H7 (cell line): Measurements from ENCODE around the gene LOXL4. TPM values are rescaled to one million over a fixed set of nuclear protein-coding genes. Genes with fewer than 3 reads are reported as not detected.
"Not testable (repeated sequence)": the region's sequence is repeated elsewhere in the genome, so short reads cannot be mapped to it uniquely, and the experiment has no call there.

Experiments used
- DNase-seq: peaks from one replicate; pipeline ENCODE4 v3.0.0; 2012
- H3K27me3 ChIP-seq: 2 replicates; pipeline ENCODE4 v1.6.0; 2011; ENCODE audit warnings: mild to moderate bottlenecking, low read length; ENCODE audit not compliant: control insufficient read depth, insufficient read depth
- H3K36me3 ChIP-seq: replicated peaks from 2 replicates; pipeline ENCODE4 v1.5.1; 2011; ENCODE audit warnings: low read length; ENCODE audit not compliant: control insufficient read depth, insufficient read depth
- H3K4me3 ChIP-seq: 2 replicates; pipeline ENCODE4 v1.5.1; 2011; ENCODE audit warnings: low read depth, mild to moderate bottlenecking, control low read depth, low read length, moderate library complexity; ENCODE audit not compliant: insufficient read depth
- total RNA-seq: library from RNA; depleted of rRNA; stranded (reverse); fragments of >200 nt; shearing (Covaris generic); gene quantifications from 2 replicates; pipeline ENCODE4 v1.2.3, GENCODE V29; 2014

The LOXL4 gene
- total RNA-seq, 1 experiment from 2014 or later, result 1.4 TPM

DNA sequence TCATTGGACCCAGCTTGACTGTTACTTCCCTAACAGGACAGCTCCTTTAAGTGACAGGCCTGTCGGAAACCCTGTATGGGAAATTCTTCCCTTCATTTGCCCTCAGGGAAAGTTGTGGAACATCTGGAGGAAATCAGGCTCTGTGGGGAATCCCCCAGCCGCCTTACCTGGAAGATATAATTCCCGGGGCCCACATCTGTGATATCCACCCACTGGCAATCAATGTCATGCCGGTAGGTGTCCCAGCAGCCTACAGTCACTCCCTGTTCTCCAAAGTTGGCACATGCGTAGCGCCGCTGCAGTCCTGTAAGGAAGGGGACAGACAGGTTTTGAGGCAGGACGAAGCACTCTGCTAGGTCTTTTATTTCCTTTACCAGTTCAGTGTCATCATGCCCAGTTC lies 16.6 kb downstream of the LOXL4 start:
- H3K36me3 ChIP-seq, result peaks cover 4% of the 10 kb centered on the region; the same call in 1 of the 2 replicates
- no peak overlapping the region for H3K4me3 ChIP-seq
- DNase-seq, result peak; percentile 10
- H3K27me3 ChIP-seq, result no peaks in the 10 kb centered on the region

DNA sequence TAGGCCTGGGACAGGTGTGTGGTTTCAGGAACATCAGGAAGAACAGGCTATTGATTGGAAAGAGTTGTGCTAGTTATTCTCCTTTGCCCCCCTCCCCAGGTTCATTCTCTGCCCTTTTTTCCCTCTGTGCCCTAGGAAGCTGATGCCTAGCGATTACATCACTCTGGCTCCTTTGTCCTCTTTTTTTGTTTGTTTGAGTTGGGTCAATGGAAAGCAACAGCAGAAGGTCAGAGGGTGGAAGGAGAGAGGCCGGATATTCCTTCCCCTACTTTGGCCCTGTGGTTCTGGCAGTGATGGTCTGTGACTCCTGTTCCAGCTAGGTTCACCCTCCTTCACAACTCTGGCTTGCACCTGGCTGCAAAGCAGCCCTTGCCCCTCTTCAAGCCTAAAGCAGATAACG lies 18.9 kb downstream of the LOXL4 start:
- H3K27me3 ChIP-seq, result no peaks in the 10 kb centered on the region
- DNase-seq, result peak; percentile 10
- H3K4me3 ChIP-seq, result no peak overlapping the region
- peaks cover 8% of the 10 kb centered on the region; the same call in 1 of the 2 replicates for H3K36me3 ChIP-seq

DNA sequence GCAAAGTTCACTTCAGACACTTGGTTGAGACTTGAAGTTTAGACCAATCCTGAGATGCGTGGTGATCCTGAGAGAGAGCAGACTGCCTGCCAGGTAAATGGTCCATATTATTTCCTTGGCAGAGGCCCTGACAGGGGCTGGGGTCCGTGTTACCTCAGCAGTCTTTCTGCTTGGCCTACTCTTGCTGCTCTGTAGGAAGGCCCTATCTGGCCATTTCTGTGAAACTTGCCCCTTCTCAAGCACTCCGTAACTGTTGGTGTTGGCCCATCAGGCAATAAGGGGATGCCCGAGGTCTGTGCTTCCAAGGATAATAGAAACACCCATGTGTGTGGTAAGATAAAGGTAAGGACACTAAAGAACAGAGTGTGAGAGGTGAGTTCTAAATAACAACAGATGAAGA lies 20.0 kb downstream of the LOXL4 start:
- no peaks in the 10 kb centered on the region for H3K27me3 ChIP-seq
- H3K36me3 ChIP-seq, result peaks cover 10% of the 10 kb centered on the region; the same call in 1 of the 2 replicates
- no peak for DNase-seq
- no peak overlapping the region for H3K4me3 ChIP-seq

- Histone ChIP-seq H3K36me3 (peaks cover 10% of the 10 kb centered on the region; the same call in 1 of the 2 replicates), H3K4me3 (no peak overlapping the region), H3K27me3 (no peaks in the 10 kb centered on the region)
- no peak for DNase-seq
These were observed 20.8 kb downstream of the LOXL4 start for GRCh38 chr10:98246911-98247805.

GRCh38 chr10:98244586-98244985 lies 23.4 kb downstream of the LOXL4 start:
- Histone ChIP-seq H3K4me3 (no peak overlapping the region), H3K36me3 (peaks cover 10% of the 10 kb centered on the region; the same call in 1 of the 2 replicates), H3K27me3 (no peaks in the 10 kb centered on the region)
- no peak for DNase-seq

- Histone ChIP-seq H3K36me3 (peaks cover 10% of the 10 kb centered on the region; the same call in 1 of the 2 replicates), H3K27me3 (no peaks in the 10 kb centered on the region), H3K4me3 (no peak overlapping the region)
- DNase-seq, result no peak
These were observed 23.9 kb downstream of the LOXL4 start for GRCh38 chr10:98244141-98244540.

DNA sequence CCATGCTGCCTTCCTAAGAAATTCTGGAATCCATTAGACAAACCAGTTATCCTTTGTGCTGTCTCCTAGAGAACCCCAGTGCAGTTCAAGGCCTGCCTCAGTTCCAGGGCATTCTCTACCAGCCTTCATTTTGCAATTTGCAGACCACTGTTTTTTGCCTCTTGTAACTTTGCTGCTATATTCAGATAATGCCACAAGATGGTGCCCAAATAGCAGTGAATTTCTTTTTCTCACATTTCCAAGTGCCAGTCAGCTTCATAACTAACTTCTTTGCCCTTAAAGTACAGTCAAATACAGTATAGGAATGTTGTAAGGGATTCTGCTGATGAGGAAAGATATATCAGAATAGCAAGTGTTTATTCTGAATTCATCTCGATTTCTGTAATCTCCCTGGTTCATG lies 25.2 kb downstream of the LOXL4 start:
- peak; percentile 23 for DNase-seq
- Histone ChIP-seq H3K27me3 (no peaks in the 10 kb centered on the region), H3K36me3 (peaks cover 8% of the 10 kb centered on the region; the same call in 1 of the 2 replicates), H3K4me3 (no peak overlapping the region)

DNA sequence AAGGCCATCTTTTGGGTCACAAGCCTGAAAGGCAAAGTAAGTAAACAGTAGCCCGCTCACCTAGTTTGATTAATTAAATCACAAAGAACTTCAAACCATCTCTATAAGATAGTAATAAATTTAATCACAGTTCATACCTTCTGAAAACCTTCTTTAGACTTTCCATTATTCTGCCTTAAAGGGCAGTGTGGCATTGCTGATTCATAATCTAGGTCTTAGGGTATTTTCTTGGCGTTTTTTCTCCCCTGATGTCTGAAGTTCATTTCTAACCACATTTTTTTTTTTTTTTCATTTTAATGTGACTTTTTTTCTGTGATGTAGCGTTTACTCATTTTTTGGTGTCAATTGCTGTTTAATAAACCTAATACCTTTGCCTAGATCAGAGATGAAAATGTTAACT lies 27.5 kb downstream of the LOXL4 start:
- H3K36me3 ChIP-seq, result peaks cover 6% of the 10 kb centered on the region; the same call in 1 of the 2 replicates
- no peak for DNase-seq
- H3K4me3 ChIP-seq, result no peak overlapping the region
- H3K27me3 ChIP-seq, result no peaks in the 10 kb centered on the region

DNA sequence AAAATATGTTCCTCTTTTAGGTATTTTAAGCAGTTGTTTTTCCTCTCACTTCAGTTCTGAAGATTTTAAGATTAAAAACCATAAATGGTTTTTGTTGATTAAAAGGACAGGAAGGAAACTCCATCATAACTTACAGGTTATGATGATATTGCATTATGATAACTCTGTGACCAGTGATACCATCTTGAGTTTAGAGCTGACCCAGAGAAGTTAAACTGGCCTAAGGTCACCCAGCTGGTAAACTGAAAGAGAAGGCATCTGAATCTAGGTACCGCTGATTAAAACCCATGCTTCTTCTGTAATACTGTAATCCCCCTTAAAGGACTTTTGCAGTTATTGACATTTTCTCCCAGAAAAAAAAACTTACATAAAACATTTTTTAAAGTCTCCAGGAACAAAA lies 29.6 kb downstream of the LOXL4 start:
- H3K4me3 ChIP-seq, result no peak overlapping the region
- no peaks in the 10 kb centered on the region for H3K27me3 ChIP-seq
- no peaks in the 10 kb centered on the region for H3K36me3 ChIP-seq
- DNase-seq, result no peak

GRCh38 chr10:98236862-98237261 lies 31.1 kb downstream of the LOXL4 start:
- DNase-seq, result no peak
- no peak overlapping the region for H3K4me3 ChIP-seq
- H3K27me3 ChIP-seq, result no peaks in the 10 kb centered on the region
- H3K36me3 ChIP-seq, result no peaks in the 10 kb centered on the region

- DNase-seq, result no peak
- Histone ChIP-seq H3K4me3 (no peak overlapping the region), H3K36me3 (no peaks in the 10 kb centered on the region), H3K27me3 (no peaks in the 10 kb centered on the region)
These were observed 32.1 kb downstream of the LOXL4 start for GRCh38 chr10:98235846-98236245.

DNA sequence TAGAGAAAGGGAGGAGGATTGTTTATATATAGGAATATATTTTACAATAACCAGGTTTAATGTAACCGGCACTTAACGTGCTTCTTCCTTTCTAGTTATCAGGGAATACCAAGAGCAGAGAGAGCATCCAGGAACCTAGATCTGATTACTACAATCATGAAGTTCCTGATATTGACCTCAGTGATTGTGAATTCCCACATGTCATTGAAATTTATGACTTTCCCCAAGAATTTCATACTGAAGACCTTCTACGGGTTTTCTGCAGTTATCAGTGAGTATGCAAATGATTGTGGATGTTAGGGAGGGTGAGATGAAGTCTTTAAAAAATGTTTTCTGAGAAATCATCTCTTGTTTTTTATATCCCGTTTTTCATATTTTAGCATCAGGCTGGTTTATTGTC lies 36.6 kb downstream of the LOXL4 start:
- no peaks in the 10 kb centered on the region for H3K36me3 ChIP-seq
- no peak overlapping the region for H3K4me3 ChIP-seq
- H3K27me3 ChIP-seq, result no peaks in the 10 kb centered on the region
- DNase-seq, result no peak

DNA sequence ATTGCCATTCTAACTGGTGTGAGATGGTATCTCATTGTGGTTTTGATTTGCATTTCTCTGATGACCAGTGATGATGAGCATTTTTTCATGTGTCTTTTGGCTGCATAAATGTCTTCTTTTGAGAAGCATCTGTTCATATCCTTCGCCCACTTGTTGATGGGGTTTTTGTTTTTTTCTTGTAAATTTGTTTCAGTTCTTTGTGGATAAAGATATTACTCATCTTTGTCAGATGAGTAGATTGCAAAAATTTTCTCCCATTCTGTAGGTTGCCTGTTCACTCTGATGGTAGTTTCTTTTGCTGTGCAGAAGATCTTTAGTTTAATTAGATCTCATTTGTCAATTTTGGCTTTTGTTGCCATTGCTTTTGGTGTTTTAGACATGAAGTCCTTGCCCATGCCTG lies 39.7 kb downstream of the LOXL4 start:
- not testable (repeated sequence) for H3K36me3 ChIP-seq, H3K4me3 ChIP-seq, DNase-seq, H3K27me3 ChIP-seq

- not testable (repeated sequence) for H3K36me3 ChIP-seq, DNase-seq, H3K4me3 ChIP-seq, H3K27me3 ChIP-seq
These were observed 40.3 kb downstream of the LOXL4 start for GRCh38 chr10:98227713-98228112.

- no peak for DNase-seq
- no peaks in the 10 kb centered on the region for H3K27me3 ChIP-seq
- no peaks in the 10 kb centered on the region for H3K36me3 ChIP-seq
- no peak overlapping the region for H3K4me3 ChIP-seq
These were observed 41.4 kb downstream of the LOXL4 start for GRCh38 chr10:98226508-98227144.
